ENCODE results near the gene BORCS5. TPM values are rescaled to one million over a fixed set of nuclear protein-coding genes. Genes with fewer than 3 reads are reported as not detected.

BORCS5 gene
- polyA plus RNA-seq, 1 experiment, result 13.6 TPM

GRCh38 chr12:12439636-12440035 is 82.8 kb downstream of the BORCS5 start:
- H3K9me3 ChIP-seq (ENCODE audit: control insufficient read depth, insufficient read depth, low read length), result no peaks in the 10 kb centered on the region
- POLR2A ChIA-PET, result no interaction called here
- no peak for DNase-seq (ENCODE audit: low read depth, low spot score)
- peak overlapping the region; percentile 25 for H3K27ac ChIP-seq (ENCODE audit: low read depth, low read length)
- no peak for TF ChIP-seq CTCF (IDR thresholded peaks at IDR 0.05; ENCODE audit: low read depth, low read length)
- CTCF ChIA-PET, result no interaction called here
- H3K27me3 ChIP-seq (ENCODE audit: control insufficient read depth, insufficient read depth, low read length), result no peaks in the 10 kb centered on the region
- no peak overlapping the region for H3K4me3 ChIP-seq (ENCODE audit: low read depth, low read length)

- Histone ChIP-seq H3K27me3 (ENCODE audit: control insufficient read depth, insufficient read depth, low read length) (no peaks in the 10 kb centered on the region), H3K27ac (ENCODE audit: low read depth, low read length) (no peak overlapping the region), H3K4me3 (ENCODE audit: low read depth, low read length) (no peak overlapping the region), H3K9me3 (ENCODE audit: control insufficient read depth, insufficient read depth, low read length) (no peaks in the 10 kb centered on the region)
- TF ChIP-seq CTCF (IDR thresholded peaks at IDR 0.05; ENCODE audit: low read depth, low read length), result no peak
- ChIA-PET CTCF (interaction anchor here (0.6 kb wide), 2 partner anchors 10 to 62 kb away, joined by 3 read pairs; no protein-coding TSS in a partner anchor), POLR2A (no interaction called here)
- no peak for DNase-seq (ENCODE audit: low read depth, low spot score)
Measured at GRCh38 chr12:12440784-12441428, 84.0 kb downstream of the BORCS5 start.

GRCh38 chr12:12441429-12441807 is 84.5 kb downstream of the BORCS5 start:
- POLR2A ChIA-PET, result no interaction called here
- CTCF ChIA-PET, result no interaction called here
- DNase-seq (ENCODE audit: low read depth, low spot score), result no peak
- no peak for TF ChIP-seq CTCF (IDR thresholded peaks at IDR 0.05; ENCODE audit: low read depth, low read length)
- Histone ChIP-seq H3K4me3 (ENCODE audit: low read depth, low read length) (no peak overlapping the region), H3K9me3 (ENCODE audit: control insufficient read depth, insufficient read depth, low read length) (no peaks in the 10 kb centered on the region), H3K27me3 (ENCODE audit: control insufficient read depth, insufficient read depth, low read length) (no peaks in the 10 kb centered on the region), H3K27ac (ENCODE audit: low read depth, low read length) (no peak overlapping the region)

GRCh38 chr12:12441843-12442461 is 85.1 kb downstream of the BORCS5 start:
- no peak overlapping the region for H3K27ac ChIP-seq (ENCODE audit: low read depth, low read length)
- DNase-seq (ENCODE audit: low read depth, low spot score), result no peak
- no peaks in the 10 kb centered on the region for H3K9me3 ChIP-seq (ENCODE audit: control insufficient read depth, insufficient read depth, low read length)
- no peak overlapping the region for H3K4me3 ChIP-seq (ENCODE audit: low read depth, low read length)
- H3K27me3 ChIP-seq (ENCODE audit: control insufficient read depth, insufficient read depth, low read length), result no peaks in the 10 kb centered on the region
- TF ChIP-seq CTCF (IDR thresholded peaks at IDR 0.05; ENCODE audit: low read depth, low read length), result no peak
- POLR2A ChIA-PET, result no interaction called here
- CTCF ChIA-PET, result no interaction called here

- Histone ChIP-seq H3K27ac (ENCODE audit: low read depth, low read length) (peak overlapping the region; percentile 63), H3K9me3 (ENCODE audit: control insufficient read depth, insufficient read depth, low read length) (no peaks in the 10 kb centered on the region), H3K27me3 (ENCODE audit: control insufficient read depth, insufficient read depth, low read length) (no peaks in the 10 kb centered on the region), H3K4me3 (ENCODE audit: low read depth, low read length) (no peak overlapping the region)
- POLR2A ChIA-PET, result no interaction called here
- no peak for TF ChIP-seq CTCF (IDR thresholded peaks at IDR 0.05; ENCODE audit: low read depth, low read length)
- no peak for DNase-seq (ENCODE audit: low read depth, low spot score)
- CTCF ChIA-PET, result no interaction called here
Measured at GRCh38 chr12:12442548-12443071, 85.7 kb downstream of the BORCS5 start.
